Islet precursor cell (in vitro differentiated cells): Measurements from ENCODE around the gene KBTBD7.
"Not testable (repeated sequence)": the region's sequence is repeated elsewhere in the genome, so short reads cannot be mapped to it uniquely, and the experiment has no call there.

Experiments
- DNase-seq: peaks from one replicate; pipeline ENCODE4 v3.0.0-alpha.2; 2018

KBTBD7 gene

DNA sequence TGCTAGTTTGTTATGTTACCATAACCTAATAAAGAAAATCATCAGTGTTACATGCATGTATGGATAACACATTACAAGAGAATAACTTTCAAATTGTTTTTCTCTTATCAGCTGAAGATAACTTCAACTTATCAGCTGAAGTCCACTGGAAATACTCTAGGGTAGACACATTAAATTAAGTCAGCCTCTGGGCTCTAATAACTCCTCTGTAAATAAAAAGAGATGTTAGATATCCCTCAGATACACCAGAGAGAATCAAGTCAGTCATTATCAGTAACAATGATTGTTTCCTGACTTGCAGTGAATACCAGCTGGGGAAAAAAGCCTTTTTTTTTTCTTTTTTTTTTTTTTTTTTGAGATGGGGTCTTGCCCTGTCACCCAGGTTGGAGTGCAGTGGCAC is 1.6 kb upstream of the KBTBD7 start:
- no peak for DNase-seq

DNA sequence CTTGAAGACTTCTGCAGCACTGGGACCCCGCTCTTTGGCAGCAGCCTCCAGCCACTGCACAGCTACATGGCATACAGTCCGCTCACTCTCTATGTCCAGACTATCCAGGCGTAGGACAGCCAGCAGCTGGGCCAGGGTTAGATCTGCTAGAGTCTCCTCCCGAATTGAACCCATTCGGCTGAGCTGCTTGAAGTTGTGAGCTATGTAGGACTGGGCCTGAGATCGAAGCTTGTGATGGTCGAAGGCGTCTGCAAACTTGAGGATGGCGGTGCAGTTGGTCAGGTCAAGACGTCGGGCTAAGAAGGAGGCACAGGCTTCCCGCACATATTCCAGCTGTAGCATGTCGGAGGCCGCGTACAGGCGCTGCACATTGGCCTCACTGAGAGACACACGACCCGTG is 900 bp downstream of the KBTBD7 start:
- no peak for DNase-seq

DNA sequence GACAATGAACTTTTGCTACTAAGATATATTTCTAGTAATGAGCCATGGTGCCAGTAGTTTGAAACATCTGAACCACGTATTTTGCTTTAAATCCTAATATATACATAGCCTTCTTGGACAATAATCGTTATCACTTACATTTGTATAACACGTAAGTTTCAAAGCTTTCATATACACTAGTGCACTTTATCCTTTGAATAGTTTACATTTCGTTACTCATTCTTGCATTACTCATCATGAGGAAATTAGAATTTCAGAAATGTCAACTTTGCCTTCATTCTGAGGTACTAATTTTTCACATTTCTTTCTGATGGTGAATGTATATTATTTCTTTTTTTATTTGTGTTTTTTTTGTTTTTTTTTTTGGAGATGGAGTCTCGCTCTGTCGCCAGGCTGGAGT is 5.8 kb downstream of the KBTBD7 start:
- no peak for DNase-seq

DNA sequence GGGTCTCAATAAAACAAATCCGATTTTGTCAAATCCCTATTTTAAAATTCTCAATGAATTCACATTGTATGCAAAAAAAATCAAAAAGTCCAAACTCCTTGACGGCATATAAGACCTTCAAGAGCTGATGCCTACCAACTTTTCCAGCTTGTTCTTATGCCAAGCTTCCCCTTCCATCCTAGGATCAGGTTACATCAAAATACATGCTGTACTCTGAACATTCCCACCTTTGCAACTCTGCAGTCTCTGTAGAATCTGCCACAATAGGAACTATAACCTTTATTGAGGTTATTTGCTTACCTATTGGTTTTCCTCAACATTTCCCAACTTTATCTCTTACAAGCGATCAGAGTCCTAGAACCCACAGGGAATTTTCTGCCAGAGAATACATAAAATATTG is 7.9 kb downstream of the KBTBD7 start:
- DNase-seq = no peak

DNA sequence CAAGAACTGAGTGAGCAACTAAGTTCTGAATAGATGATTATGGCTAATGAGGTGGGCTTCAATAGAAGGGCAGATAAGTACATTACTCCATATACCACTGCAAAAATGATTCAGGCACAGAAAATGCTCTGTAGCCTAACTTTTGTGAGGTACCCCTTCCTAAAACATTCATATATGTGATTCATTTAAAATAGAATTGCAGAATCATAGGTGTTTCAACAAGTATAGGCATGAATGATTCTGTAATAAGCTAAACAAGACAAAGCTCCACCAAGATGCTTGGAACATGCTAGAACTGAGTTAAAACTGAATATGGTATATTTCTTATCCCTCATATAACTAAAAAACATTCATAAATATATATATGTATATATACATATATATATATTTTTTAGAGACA is 12.1 kb downstream of the KBTBD7 start:
- no peak for DNase-seq

DNA sequence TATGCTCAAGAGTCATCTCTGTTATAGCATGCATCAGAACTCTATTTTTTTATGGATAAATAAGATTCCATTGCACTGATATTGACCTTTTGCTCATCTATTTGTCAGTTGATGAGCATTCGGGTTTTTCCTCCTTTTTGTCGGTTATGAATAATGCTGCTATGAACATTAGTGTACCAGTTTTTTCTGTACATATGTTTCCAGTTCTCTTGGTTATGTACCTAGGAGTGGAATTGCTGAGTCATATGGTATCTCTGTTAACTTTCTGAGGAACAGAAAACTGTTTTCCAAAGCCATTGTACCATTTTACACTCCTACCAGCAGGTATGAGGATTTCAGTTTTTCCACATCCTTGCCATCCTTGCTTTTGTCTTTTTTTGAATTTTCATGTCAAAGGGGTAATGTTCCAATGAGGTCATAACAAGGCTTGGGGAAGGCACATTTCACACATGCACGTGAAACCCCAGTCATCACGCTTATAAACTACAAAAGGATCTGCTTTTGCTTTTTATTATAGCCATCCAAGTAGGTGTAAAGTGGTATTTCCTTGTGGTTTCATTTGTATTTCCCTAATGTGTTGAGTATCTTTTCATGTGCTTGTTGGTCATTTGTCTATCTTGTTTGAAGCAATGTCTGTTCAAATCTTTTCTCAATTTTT is 14.6 kb downstream of the KBTBD7 start:
- no peak for DNase-seq

DNA sequence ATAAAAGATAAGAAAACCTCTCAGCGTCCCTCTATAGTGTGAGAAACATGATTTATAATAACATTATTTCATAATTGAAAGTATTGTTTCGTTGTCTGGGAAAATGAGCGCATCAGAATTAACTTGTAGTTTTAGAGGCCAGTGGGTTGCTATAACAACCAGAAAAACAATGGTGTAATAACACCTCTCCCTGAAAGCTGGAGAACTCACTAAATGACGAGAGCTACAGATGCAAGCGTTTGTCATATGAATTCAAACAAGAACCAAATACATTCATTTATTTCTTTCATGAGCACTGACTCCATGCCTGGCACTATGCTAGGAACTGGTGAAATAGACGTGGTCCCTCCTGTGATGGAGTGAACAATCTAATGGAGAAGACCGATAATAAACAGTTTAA is 16.3 kb downstream of the KBTBD7 start:
- DNase-seq = no peak

DNA sequence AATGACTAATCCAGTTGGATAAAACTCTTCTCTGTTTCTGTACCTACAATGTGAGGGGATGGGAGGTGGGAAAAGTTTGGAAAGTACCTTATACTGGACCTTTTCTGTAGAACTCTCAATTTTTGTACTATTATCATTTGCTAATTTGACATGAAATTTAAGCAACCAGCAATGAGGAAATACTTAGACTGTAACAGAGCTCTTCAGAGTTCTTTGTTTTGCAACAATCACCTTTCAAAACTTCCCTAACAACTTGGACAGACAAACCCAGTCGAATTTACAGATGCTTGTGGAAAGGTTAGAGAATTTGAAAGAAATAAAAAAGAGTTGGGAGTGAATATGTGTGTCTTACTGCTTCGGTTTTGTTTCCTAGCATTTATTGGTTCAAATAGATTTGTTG is 16.8 kb downstream of the KBTBD7 start:
- no peak for DNase-seq

DNA sequence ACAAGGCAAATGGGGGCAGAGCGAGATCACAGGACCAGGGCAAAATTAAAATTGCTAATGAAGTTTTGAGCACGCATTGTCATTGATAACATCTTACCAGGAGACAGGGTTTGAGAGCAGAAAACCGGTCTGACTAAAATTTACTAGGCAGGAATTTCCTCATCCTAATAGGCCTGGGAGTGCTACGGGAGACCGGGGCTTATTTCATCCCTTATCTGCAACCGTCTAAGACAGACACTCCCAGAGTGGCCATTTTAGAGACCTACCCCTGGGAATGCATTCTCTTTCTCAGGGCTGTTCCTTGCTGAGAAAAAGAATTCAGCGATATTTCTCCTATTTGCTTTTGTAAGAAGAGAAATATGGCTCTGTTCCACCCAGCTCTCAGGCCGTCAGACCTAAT is 18.8 kb downstream of the KBTBD7 start:
- DNase-seq = not testable (repeated sequence)

DNA sequence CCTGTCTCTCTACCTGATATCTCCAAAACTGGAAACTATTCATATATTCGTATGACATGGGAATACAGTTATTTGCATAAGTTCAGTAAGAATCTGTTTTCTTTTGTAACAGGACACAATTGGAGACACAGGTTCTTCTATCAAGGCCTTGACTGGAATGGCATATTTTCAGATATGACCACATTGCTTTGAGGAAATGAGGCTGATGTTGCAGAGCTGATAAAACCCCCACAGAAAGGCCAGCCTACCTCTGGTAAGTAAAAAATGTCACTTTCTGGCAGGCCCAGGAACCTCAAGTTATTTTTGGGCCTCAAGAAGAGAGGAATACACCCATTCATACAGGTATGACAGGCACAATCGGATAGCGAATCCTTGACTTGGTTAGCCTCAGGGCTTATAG is 32.2 kb downstream of the KBTBD7 start:
- no peak for DNase-seq

DNA sequence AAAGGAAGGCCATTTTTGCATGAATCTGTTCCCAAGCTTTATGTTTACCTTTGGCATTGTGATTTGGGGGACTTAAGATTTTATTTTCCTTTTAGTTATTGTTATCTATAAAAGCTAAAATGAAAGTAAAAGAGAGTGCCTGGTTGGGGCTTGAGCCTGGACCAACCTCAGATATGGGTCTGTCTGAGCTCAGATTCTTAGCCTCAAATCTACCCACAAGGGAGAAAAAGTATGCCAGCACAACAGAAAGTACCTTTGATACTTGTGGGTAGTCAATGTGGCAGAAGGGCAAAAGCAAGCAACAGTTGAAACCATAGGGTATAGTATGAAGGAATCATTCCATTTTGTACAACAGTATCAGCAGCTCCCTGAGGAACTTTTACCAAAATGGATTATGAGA is 35.2 kb downstream of the KBTBD7 start:
- no peak for DNase-seq

DNA sequence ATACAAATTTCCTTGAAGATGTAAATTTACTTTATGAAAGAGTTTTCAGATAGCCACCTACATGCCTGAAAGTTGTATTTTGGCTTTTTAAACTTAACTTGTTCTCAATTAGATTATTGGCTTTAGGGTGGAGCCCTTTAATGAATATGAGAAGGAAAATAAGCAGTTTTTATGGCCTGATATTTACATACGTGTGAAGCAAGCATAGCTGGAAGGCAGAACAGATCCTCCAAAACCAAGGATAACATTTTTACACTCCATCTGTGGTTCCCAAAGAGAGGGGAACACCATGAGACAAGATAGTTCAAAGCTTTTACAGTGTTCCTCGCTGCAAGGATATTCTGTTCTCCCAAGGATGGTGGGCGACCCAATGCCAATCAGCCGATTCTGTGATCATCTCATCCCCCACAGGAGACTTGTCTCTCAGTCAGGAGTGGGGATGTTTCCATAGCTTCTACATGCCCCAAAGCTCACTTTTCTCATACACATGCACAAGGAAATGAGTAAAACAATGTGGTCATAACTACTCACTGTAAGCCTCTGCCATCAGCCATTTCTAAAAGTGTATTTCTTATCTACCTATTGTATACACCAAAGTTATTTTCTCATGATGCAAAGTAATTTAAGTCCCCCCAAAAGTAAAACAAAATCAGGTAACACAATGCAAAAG is 37.2 kb downstream of the KBTBD7 start:
- DNase-seq = no peak

DNA sequence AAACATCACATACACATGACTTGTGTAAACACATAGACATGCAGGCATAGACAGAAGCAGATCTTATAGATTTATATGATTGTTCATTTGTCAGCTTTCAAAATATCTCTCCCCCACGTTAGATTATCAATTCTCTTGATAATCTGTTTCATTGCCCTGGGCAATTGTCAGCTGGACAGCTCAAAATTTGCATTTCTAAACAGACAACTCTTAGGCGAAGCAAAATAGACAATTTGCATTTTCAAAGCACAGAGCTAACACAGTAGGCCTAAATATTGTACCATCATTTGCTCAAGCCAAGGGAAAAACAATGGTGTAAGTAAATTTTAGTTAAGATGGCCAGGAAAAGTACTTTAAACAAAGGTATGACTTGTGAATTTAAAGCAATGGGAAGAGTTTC is 37.7 kb downstream of the KBTBD7 start:
- no peak for DNase-seq

DNA sequence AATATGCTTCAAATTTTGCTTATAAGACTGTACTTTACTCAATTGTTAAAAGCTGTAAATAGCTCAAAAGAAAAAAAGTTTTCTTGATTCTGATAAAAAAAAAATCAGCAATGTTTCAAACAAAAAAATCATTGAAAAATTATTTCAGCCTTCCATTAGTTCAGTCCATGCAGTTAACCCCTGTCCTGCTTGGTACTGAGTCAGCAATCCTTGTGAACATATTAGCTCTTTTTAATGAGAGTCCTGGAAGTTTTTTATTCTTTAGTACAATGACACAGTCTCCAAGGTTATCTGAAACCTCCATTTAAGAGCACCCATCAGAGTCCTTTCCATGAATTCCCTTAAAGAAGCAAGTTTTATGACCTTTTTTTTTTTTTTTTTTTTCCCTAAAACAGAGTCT is 40.3 kb downstream of the KBTBD7 start:
- DNase-seq = no peak

DNA sequence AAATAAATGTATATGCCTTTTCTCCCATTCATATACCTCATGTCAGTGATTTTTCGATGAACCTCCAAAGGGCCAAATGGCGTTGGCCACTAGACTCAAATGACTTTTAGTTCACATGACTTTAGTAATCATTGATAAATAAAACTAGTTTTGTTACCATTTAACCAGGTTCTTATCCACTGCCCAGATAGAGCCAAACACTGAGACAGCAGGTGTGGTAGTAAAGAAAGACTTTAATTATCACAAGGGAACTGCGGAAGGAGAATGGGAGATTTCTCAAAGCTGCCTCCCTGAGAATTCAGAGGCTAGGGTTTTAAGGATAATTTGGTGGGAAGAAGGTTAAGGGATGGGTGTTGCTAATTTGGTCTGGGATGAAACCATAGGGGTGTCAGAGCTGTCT is 42.4 kb downstream of the KBTBD7 start:
- no peak for DNase-seq

DNA sequence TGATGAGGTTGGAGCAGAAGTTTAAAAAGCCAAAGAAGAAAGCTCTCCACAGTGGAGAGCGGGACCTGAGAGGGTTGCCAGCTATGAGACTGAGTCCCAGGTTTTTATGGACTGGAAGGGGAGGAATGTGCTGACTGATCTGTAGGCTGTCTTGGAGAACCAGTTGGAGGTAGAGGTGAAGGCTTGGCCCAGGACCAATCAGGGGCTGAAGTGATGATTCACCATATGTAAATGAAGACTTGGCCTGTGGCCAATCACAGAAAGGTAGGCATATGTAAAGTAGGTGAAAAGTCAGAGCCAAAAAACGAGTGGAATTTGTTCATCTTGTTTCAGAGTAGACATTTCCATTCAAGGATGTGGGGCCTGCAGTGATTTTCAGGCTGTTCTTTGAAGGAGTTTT is 44.3 kb downstream of the KBTBD7 start:
- DNase-seq = no peak

DNA sequence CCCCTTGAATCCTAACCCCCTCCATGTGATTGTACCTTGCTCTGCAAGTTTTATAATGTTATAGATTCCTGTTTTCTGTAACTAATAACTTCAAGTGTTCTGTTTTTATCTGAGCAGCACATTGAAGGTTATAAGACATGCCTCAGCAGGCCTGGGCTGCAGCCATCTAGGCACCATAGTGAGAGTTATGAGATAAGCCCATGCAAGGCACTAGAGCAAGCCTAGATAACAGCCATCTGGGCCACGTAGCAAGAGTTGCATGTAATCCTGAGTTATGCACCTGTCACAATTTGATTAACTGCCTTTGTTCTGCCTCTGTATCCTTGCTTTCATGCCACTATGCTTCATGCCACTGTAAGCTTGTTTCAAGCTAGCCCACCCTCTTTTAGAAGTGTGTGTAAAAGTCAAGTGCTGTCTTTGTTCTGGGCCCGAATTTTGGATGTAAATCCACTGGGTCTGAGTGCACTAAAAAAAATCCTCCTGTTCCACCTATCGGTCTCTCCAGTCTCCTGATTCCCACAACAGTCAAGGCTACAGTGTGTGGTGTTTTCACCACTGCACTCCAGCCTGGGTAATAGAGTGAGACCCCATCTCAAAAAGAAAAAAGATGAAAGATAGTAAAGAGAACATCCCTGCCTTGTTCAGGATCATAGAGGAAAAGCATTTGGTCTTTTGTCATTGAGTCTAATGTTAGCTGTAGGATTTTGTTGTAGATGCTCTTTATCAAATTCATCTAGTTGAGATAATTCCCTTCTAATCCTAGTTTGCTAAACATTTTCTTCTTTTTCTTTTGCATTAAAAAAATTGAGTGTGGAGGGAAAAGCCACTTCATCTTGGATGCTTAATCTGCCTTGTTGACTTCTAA is 45.7 kb downstream of the KBTBD7 start:
- no peak for DNase-seq

DNA sequence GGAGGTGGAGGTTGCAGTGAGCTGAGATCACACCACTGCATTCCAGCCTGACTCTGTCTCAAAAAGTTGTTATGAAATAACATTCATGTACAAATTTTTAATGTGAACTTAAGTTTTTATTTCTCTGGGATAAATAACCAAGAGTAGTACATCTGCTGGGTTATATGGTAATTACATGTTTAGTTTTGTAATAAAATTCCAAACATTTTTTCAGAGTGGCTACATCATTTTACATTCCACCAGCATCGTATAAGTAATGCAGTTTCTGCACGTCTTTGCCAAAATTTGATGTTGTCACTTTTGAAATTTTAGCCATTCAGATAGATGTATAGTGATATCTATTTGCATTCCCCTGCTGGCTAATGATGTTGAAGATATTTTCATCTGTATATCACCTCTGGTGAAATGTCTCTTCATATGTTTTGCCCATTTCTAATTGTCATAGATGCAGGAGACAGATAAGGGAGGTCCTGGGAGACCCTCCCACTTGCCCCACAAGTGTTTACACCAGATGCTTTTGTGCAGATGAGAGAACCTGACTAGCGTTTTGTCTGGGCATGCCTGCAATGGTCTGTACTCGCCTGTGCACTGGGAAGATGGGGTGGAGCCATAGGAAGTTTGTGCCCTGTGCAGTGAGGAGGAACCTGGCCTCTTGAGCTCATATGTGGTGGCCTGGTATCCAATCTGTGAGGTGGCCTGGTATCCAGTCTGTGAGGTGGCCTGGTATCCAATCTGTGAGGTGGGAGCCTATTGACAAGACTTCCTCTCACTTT is 49.0 kb downstream of the KBTBD7 start:
- no peak for DNase-seq

DNA sequence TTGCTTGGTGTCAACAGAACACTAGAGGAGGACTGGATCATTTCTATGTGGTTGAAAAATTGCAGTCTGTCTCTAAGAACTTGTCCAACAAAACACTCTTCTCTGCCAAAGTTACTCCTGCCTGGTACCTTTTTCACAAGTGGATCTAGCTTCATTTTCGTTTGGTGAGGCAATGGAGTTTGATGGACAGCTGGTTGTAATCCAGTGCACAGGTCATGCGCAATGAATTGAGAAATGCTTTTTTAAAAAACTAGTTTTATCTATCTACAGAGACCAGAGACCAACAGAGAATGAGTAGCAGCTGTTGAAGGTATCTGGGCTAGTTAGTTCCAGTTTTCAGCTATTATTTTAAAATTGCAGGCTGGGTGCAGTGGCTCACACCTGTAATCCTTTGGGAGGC is 49.8 kb downstream of the KBTBD7 start:
- DNase-seq = no peak
